Esophagus (tissue), 2 donors: ENCODE measurements around the gene COL21A1. TPM values are rescaled to one million over a fixed set of nuclear protein-coding genes. Genes with fewer than 3 reads are reported as not detected.
"Not testable (repeated sequence)": the region's sequence is repeated elsewhere in the genome, so short reads cannot be mapped to it uniquely, and the experiment has no call there.

Experiments
- H3K27ac ChIP-seq, 2 donors: one replicate each; pipeline ENCODE4 v1.5.1; 2013; ENCODE audit warnings: low read depth in 2 of 2, mild to moderate bottlenecking in 2 of 2, inconsistent platforms in 1 of 2, low read length in 1 of 2, moderate library complexity in 1 of 2
- H3K27me3 ChIP-seq, 2 donors: one replicate each; pipeline ENCODE4 v1.6.1; 2013; ENCODE audit warnings: low read length in 2 of 2, control low read depth in 1 of 2, mild to moderate bottlenecking in 1 of 2; ENCODE audit not compliant: insufficient read depth in 2 of 2, control insufficient read depth in 1 of 2
- H3K36me3 ChIP-seq, 2 donors: one replicate each; pipeline ENCODE4 v1.6.1; 2013; ENCODE audit warnings: low read length in 1 of 2; ENCODE audit not compliant: control insufficient read depth in 2 of 2, insufficient read depth in 2 of 2
- H3K4me1 ChIP-seq, 2 donors: one replicate each; pipeline ENCODE4 v1.6.1; 2013; ENCODE audit warnings: low read length in 1 of 2; ENCODE audit not compliant: control insufficient read depth in 2 of 2, insufficient read depth in 2 of 2
- H3K4me3 ChIP-seq, 2 donors: one replicate each; pipeline ENCODE4 v1.5.1; 2013; ENCODE audit warnings: low read length in 2 of 2, mild to moderate bottlenecking in 2 of 2, low read depth in 1 of 2, moderate library complexity in 1 of 2
- H3K9me3 ChIP-seq, 2 donors: one replicate each; pipeline ENCODE4 v1.6.1; 2013; ENCODE audit warnings: mild to moderate bottlenecking in 2 of 2, low read depth in 1 of 2, low read length in 1 of 2, moderate library complexity in 1 of 2; ENCODE audit not compliant: control insufficient read depth in 2 of 2, insufficient read depth in 1 of 2
- WGBS, 2 donors: extraction: QIAGEN DNeasy Blood & Tissue Kit; methylation state at CpG; one replicate each; pipeline ENCODE4 v1.1.7; 2013; 5-methylcytosine and 5-hydroxymethylcytosine counted together
- polyA plus RNA-seq, 2 donors: library from polyadenylated mRNA; stranded (reverse); fragments of 200-250 nt; gene quantifications; one replicate each; pipeline ENCODE4 v1.2.3, GENCODE V29; 2013
- donor health status: healthy with polysubstance abuse.
- donor health status: Bipolar disorder and iron deficiency.

Gene COL21A1
- polyA plus RNA-seq, 2 donors = 1.5 to 1.6 TPM

DNA sequence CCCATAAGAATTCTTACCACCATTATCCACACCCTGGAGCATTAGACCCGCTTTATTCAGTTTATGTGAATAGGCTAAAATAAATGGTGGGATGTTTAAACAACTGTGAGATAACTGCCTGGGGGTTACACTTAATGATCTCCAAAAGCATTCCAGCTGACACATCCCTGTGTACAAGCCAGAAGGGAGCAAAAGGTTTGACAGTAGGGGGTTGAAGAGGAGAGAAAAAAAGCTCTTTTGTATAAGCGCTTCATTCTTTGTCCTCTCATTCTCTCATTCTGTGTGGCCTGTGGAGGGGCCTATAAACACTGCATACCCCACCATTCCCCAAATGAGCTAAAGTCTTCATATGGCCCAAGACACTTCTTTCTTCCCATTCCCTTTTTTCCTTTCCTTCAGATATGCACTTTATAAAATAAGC lies 30.8 kb upstream of the COL21A1 start:
- Histone ChIP-seq H3K27me3 (no peaks in the 10 kb centered on the region), H3K27ac (no peak overlapping the region), H3K4me1 (no peaks in the 10 kb centered on the region), H3K9me3 (no peaks in the 10 kb centered on the region), H3K36me3 (no peaks in the 10 kb centered on the region), H3K4me3 (no peak overlapping the region)
- whole genome bisulfite sequencing, 2 donors = 72 to 81% methylated on average over 2 of the region's 2 CpGs

GRCh38 chr6:56270812-56271441 lies 23.5 kb upstream of the COL21A1 start:
- no peak overlapping the region for H3K27ac ChIP-seq
- WGBS, 2 donors = 94 to 98% methylated on average over 1 of the region's 1 CpG
- no peaks in the 10 kb centered on the region for H3K36me3 ChIP-seq
- no peaks in the 10 kb centered on the region for H3K27me3 ChIP-seq
- H3K4me3 ChIP-seq = no peak overlapping the region
- H3K9me3 ChIP-seq = peaks cover 0 to 6% of the 10 kb centered on the region in 2 donors
- H3K4me1 ChIP-seq = no peaks in the 10 kb centered on the region

- H3K4me3 ChIP-seq = no peak overlapping the region
- H3K27me3 ChIP-seq = no peaks in the 10 kb centered on the region
- 94% methylated on average over 2 of the region's 2 CpGs for WGBS, 2 donors
- H3K9me3 ChIP-seq = peaks cover 0 to 6% of the 10 kb centered on the region in 2 donors
- no peaks in the 10 kb centered on the region for H3K36me3 ChIP-seq
- H3K4me1 ChIP-seq = no peaks in the 10 kb centered on the region
- H3K27ac ChIP-seq = no peak overlapping the region
Observed at GRCh38 chr6:56268266-56268665, 20.9 kb upstream of the COL21A1 start.

GRCh38 chr6:56266011-56266410 lies 18.6 kb upstream of the COL21A1 start:
- 41 to 44% methylated on average over 3 of the region's 3 CpGs for WGBS, 2 donors

DNA sequence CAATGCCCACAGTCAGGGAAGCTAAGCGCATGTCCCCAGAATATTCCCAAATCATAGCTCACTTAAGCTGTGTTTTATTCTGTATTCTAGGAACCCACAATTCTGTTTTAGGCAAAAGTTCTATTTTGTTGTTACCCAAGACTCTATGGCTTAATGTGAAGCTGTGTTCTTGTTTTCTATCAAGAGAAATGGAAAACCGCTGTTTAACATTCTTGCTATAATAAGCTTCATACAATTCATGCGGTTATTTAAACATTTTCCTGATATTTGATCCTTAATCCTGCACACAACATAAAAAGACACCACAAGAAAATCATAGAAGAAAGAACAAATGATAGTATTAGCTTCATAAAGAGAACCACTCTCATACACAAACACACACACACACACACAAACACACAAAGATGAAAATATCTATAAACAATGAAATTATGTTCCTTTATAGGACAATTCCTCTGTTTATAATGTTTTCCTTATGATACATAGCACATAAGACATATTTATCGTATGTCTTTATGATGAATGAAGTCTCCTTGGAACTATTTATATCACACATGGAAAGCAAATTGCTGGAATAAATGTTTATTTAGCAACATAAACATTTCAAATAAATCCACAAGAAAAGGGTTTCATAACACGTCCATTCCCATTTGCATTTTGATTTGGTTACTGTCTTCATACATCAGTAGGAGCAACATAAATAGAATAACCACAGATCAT lies 16.4 kb upstream of the COL21A1 start:
- Histone ChIP-seq H3K4me3 (no peak overlapping the region), H3K9me3 (no peaks in the 10 kb centered on the region), H3K27ac (no peak overlapping the region), H3K36me3 (no peaks in the 10 kb centered on the region), H3K27me3 (no peaks in the 10 kb centered on the region), H3K4me1 (no peaks in the 10 kb centered on the region)
- 60 to 63% methylated on average over 5 of the region's 5 CpGs for WGBS, 2 donors

More at GRCh38 chr6:56266011-56266410, 18.6 kb upstream of the COL21A1 start:
- no peak overlapping the region for H3K27ac ChIP-seq
- H3K27me3 ChIP-seq = no peaks in the 10 kb centered on the region
- no peaks in the 10 kb centered on the region for H3K36me3 ChIP-seq
- no peak overlapping the region for H3K4me3 ChIP-seq
- no peaks in the 10 kb centered on the region for H3K9me3 ChIP-seq
- H3K4me1 ChIP-seq = no peaks in the 10 kb centered on the region

- not testable (repeated sequence) for H3K36me3 ChIP-seq, H3K9me3 ChIP-seq, H3K4me3 ChIP-seq, H3K27ac ChIP-seq, H3K27me3 ChIP-seq, H3K4me1 ChIP-seq
Observed at GRCh38 chr6:56260593-56260992, 13.2 kb upstream of the COL21A1 start.

DNA sequence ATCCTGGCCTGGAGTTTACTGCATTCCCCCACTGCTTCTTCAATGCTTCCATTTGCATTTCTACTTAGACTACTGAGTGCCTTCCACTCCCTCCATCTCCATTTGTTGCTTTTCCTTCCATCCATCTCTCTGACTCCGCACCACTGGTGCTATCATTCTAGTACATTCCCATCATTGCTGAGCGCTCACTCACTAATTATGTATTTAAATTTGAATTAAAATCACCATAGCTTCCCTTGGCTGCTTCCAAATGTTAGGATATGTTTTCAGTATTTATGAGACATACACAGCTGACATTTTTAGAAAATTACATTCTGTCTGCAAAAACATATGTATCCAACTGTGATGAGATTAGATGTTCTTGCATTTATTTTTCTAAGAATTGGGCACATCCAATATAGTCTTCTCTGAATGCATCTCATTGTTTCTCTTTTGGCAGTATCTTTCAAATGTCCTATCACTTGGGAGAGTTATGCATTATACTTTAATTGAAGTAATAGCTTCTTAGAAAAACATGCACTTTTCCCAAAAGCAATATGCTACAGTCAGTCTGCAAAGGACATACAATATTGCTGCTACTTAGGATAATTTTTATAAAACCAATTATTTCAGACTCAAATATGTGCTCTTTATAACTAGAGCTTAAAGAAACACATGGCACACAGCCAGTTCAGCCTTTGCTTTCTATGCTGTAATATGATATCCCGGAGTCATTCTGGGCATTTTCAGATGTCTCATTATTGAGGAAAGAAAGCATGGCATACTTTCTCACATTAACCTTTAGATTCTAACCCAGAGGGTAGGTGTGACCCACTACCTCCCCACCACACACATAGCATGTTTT lies 12.1 kb upstream of the COL21A1 start:
- Histone ChIP-seq H3K4me3 (no peak overlapping the region), H3K9me3 (no peaks in the 10 kb centered on the region), H3K27ac (no peak overlapping the region), H3K4me1 (no peaks in the 10 kb centered on the region), H3K27me3 (no peaks in the 10 kb centered on the region), H3K36me3 (no peaks in the 10 kb centered on the region)
- 67 to 72% methylated on average over 3 of the region's 3 CpGs for WGBS, 2 donors

GRCh38 chr6:56255349-56255748 lies 8.0 kb upstream of the COL21A1 start:
- no peaks in the 10 kb centered on the region for H3K9me3 ChIP-seq
- no peaks in the 10 kb centered on the region for H3K4me1 ChIP-seq
- WGBS, 2 donors = 80 to 88% methylated on average over 1 of the region's 1 CpG
- no peak overlapping the region for H3K27ac ChIP-seq
- H3K36me3 ChIP-seq = no peaks in the 10 kb centered on the region
- no peak overlapping the region for H3K4me3 ChIP-seq
- no peaks in the 10 kb centered on the region for H3K27me3 ChIP-seq

GRCh38 chr6:56250266-56250665 lies 2.9 kb upstream of the COL21A1 start:
- Histone ChIP-seq H3K27me3 (no peaks in the 10 kb centered on the region), H3K9me3 (no peaks in the 10 kb centered on the region), H3K4me1 (peaks cover 0 to 4% of the 10 kb centered on the region in 2 donors), H3K36me3 (no peaks in the 10 kb centered on the region), H3K27ac (no peak overlapping the region), H3K4me3 (no peak overlapping the region)
- 36 to 38% methylated on average over 2 of the region's 2 CpGs for WGBS, 2 donors
